H9 (cell line): Measurements from ENCODE around the gene MITF. TPM values are rescaled to one million over a fixed set of nuclear protein-coding genes. Genes with fewer than 3 reads are reported as not detected.

Experiments
- DNase-seq: peaks from one replicate; pipeline ENCODE4 v3.0.0-alpha.2; 2017
- H2AFZ ChIP-seq: one replicate; pipeline ENCODE4 v1.6.1; 2013; ENCODE audit warnings: mild to moderate bottlenecking, low read length, control low read depth, moderate library complexity
- H2AK5ac ChIP-seq: 2 replicates; pipeline ENCODE4 v1.6.1; 2013; ENCODE audit warnings: low read length, control low read depth, mixed read lengths; ENCODE audit not compliant: insufficient read length
- H2BK120ac ChIP-seq: one replicate; pipeline ENCODE4 v1.6.1; 2013; ENCODE audit warnings: low read depth, mild to moderate bottlenecking, low read length, control low read depth, inconsistent platforms; ENCODE audit not compliant: poor library complexity, severe bottlenecking
- H2BK12ac ChIP-seq: 2 replicates; pipeline ENCODE4 v1.6.1; 2013; ENCODE audit warnings: low read length, control low read depth, mixed read lengths, low read depth; ENCODE audit not compliant: insufficient read length
- H2BK15ac ChIP-seq: 2 replicates; pipeline ENCODE4 v1.6.1; 2013; ENCODE audit warnings: low read depth, low read length, control low read depth
- H2BK20ac ChIP-seq: one replicate; pipeline ENCODE4 v1.6.1; 2013; ENCODE audit warnings: low read depth, mild to moderate bottlenecking, low read length, control low read depth, inconsistent platforms; ENCODE audit not compliant: poor library complexity, severe bottlenecking
- H2BK5ac ChIP-seq: 2 replicates; pipeline ENCODE4 v1.6.1; 2013; ENCODE audit warnings: low read length, control low read depth, mixed read lengths; ENCODE audit not compliant: insufficient read length
- H3K14ac ChIP-seq: 2 replicates; pipeline ENCODE4 v1.6.1; 2013; ENCODE audit warnings: low read length, control low read depth; ENCODE audit not compliant: insufficient read depth
- H3K18ac ChIP-seq: 2 replicates; pipeline ENCODE4 v1.6.1; 2013; ENCODE audit warnings: low read depth, mild to moderate bottlenecking, mixed read lengths, low read length, control low read depth; ENCODE audit not compliant: insufficient read length
- H3K23ac ChIP-seq: 2 replicates; pipeline ENCODE4 v1.6.1; 2013; ENCODE audit warnings: low read length, control low read depth, mixed read lengths, low read depth; ENCODE audit not compliant: insufficient read length
- H3K23me2 ChIP-seq: 2 replicates; pipeline ENCODE4 v1.6.1; 2013; ENCODE audit warnings: low read depth, mild to moderate bottlenecking, mixed read lengths, low read length, control low read depth; ENCODE audit not compliant: insufficient read length, poor library complexity, severe bottlenecking
- H3K27ac ChIP-seq: 2 replicates; pipeline ENCODE4 v1.5.1; 2013; ENCODE audit warnings: low read length, control low read depth, mixed read lengths, low read depth; ENCODE audit not compliant: insufficient read length
- H3K27me3 ChIP-seq: 2 replicates; pipeline ENCODE4 v1.6.1; 2013; ENCODE audit warnings: low read length, control low read depth, inconsistent platforms; ENCODE audit not compliant: insufficient read depth
- H3K4ac ChIP-seq: 2 replicates; pipeline ENCODE4 v1.6.1; 2013; ENCODE audit warnings: low read depth, mild to moderate bottlenecking, control low read depth, inconsistent platforms, low read length, moderate library complexity
- H3K4me1 ChIP-seq: 2 replicates; pipeline ENCODE4 v1.6.1; 2013; ENCODE audit warnings: low read length, control low read depth, inconsistent platforms; ENCODE audit not compliant: insufficient read depth
- H3K4me2 ChIP-seq: 2 replicates; pipeline ENCODE4 v1.6.1; 2013; ENCODE audit warnings: low read length, control low read depth, mixed read lengths; ENCODE audit not compliant: insufficient read length, insufficient read depth
- H3K56ac ChIP-seq: 2 replicates; pipeline ENCODE4 v1.6.1; 2013; ENCODE audit warnings: low read depth, mild to moderate bottlenecking, mixed read lengths, low read length, control low read depth; ENCODE audit not compliant: insufficient read length
- H3K79me1 ChIP-seq: 2 replicates; pipeline ENCODE4 v1.6.1; 2013; ENCODE audit warnings: low read depth, mild to moderate bottlenecking, moderate library complexity, low read length, control low read depth, inconsistent platforms; ENCODE audit not compliant: insufficient read depth, poor library complexity, severe bottlenecking
- H3K79me2 ChIP-seq: 2 replicates; pipeline ENCODE4 v1.6.1; 2013; ENCODE audit warnings: low read length, control low read depth, inconsistent platforms; ENCODE audit not compliant: insufficient read depth
- H3K9ac ChIP-seq: 2 replicates; pipeline ENCODE4 v1.6.1; 2013; ENCODE audit warnings: low read length, control low read depth, mixed read lengths; ENCODE audit not compliant: insufficient read length; ENCODE audit errors: extremely low read depth
- H3K9me3 ChIP-seq: one replicate; pipeline ENCODE4 v1.6.1; 2013; ENCODE audit warnings: low read depth, low read length, inconsistent platforms; ENCODE audit not compliant: control insufficient read depth
- H3T11ph ChIP-seq: one replicate; pipeline ENCODE4 v1.6.1; 2013; ENCODE audit warnings: mild to moderate bottlenecking, low read length, control low read depth, inconsistent platforms
- H4K20me1 ChIP-seq: one replicate; pipeline ENCODE4 v1.6.1; 2013; ENCODE audit not compliant: control insufficient read depth, insufficient read length, insufficient read depth
- H4K5ac ChIP-seq: 2 replicates; pipeline ENCODE4 v1.6.1; 2013; ENCODE audit warnings: low read depth, mild to moderate bottlenecking, mixed read lengths, low read length, control low read depth; ENCODE audit not compliant: insufficient read length
- H4K8ac ChIP-seq: replicated peaks from 2 replicates; pipeline ENCODE4 v1.6.1; 2013; ENCODE audit warnings: low read length, control low read depth, mixed read lengths, low read depth; ENCODE audit not compliant: insufficient read length
- H4K91ac ChIP-seq: 2 replicates; pipeline ENCODE4 v1.6.1; 2013; ENCODE audit warnings: low read depth, mild to moderate bottlenecking, moderate library complexity, mixed read lengths, low read length, control low read depth; ENCODE audit not compliant: insufficient read length
- H3K27ac Mint-ChIP-seq, 3 experiments: 2 replicates in 2 of 3; 3 replicates in 1 of 3; pipeline ENCODE4 v1.8.0; 2020 to 2021; ENCODE audit warnings: mixed read lengths in 3 of 3, mild to moderate bottlenecking in 1 of 3, moderate library complexity in 1 of 3
- H3K27me3 Mint-ChIP-seq: 2 replicates; pipeline ENCODE4 v1.8.0; 2021; ENCODE audit warnings: low read depth, mild to moderate bottlenecking, moderate library complexity, mixed read lengths
- H3K36me3 Mint-ChIP-seq, 3 experiments: 2 replicates in 2 of 3; 3 replicates in 1 of 3; pipeline ENCODE4 v1.8.0; 2020 to 2021; ENCODE audit warnings: low read depth in 3 of 3, mixed read lengths in 3 of 3; ENCODE audit not compliant: insufficient read depth in 1 of 3
- H3K4me1 Mint-ChIP-seq, 2 experiments: 2 replicates each; pipeline ENCODE4 v1.8.0; 2020; ENCODE audit warnings: mixed read lengths in 2 of 2
- H3K4me3 Mint-ChIP-seq, 2 experiments: 2 replicates in 1 of 2; 3 replicates in 1 of 2; pipeline ENCODE4 v1.8.0; 2020 to 2021; ENCODE audit warnings: mild to moderate bottlenecking in 2 of 2, mixed read lengths in 2 of 2, moderate library complexity in 1 of 2
- H3K9me3 Mint-ChIP-seq, 2 experiments: 2 replicates in 1 of 2; 3 replicates in 1 of 2; pipeline ENCODE4 v1.8.0; 2020; ENCODE audit warnings: mild to moderate bottlenecking in 2 of 2, mixed read lengths in 2 of 2, moderate library complexity in 1 of 2
- WGBS: extraction: QIAGEN DNeasy Blood & Tissue Kit; methylation state at CpG from one replicate; pipeline ENCODE4 v1.1.7; 2013; ENCODE audit warnings: missing lambda C conversion rate, low lambda C conversion rate, mixed read lengths; ENCODE audit not compliant: insufficient read length; ENCODE audit errors: extremely low coverage; 5-methylcytosine and 5-hydroxymethylcytosine counted together
- total RNA-seq: library from RNA; stranded (reverse); gene quantifications from 2 replicates; pipeline ENCODE4 v1.2.1, GENCODE V29; 2021
- TF ChIP-seq, protein P1 (sequence below): fragments of 200-600 bp; sonication (generic); conservative IDR thresholded peaks from 3 replicates; pipeline ENCODE4 v1.8.0; 2021; ENCODE audit warnings: antibody characterized with exemption, mild to moderate bottlenecking

The MITF gene
- total RNA-seq, 1 experiment from 2014 or later = 0.81 TPM

- WGBS = no CpG with 5 or more reads among the region's 5 CpGs
- Histone ChIP-seq H2BK20ac (no peak overlapping the region), H3K9ac (no peak overlapping the region), H4K20me1 (no peaks in the 10 kb centered on the region), H2BK15ac (no peak overlapping the region), H3K23ac (no peak overlapping the region), H2BK12ac (no peak overlapping the region), H3K4me2 (no peak overlapping the region), H3K18ac (no peak overlapping the region), H3K27me3 (no peaks in the 10 kb centered on the region), H3T11ph (no peak overlapping the region), H3K4ac (no peak overlapping the region), H3K56ac (no peak overlapping the region), H3K79me1 (no peaks in the 10 kb centered on the region), H4K5ac (no peak overlapping the region), H4K91ac (no peak overlapping the region), H2AFZ (no peak overlapping the region), H2BK120ac (no peak overlapping the region), H4K8ac (no peak overlapping the region), H3K4me1 (no peaks in the 10 kb centered on the region; the same call in 1 of the 2 replicates), H3K27ac (no peak overlapping the region), H3K9me3 (no peaks in the 10 kb centered on the region), H3K79me2 (no peaks in the 10 kb centered on the region), H2AK5ac (no peak overlapping the region), H2BK5ac (no peak overlapping the region), H3K23me2 (no peaks in the 10 kb centered on the region), H3K14ac (no peak overlapping the region)
- H3K4me3 Mint-ChIP-seq = no peak overlapping the region
- H3K9me3 Mint-ChIP-seq = no peaks in the 10 kb centered on the region
- H3K27me3 Mint-ChIP-seq = no peaks in the 10 kb centered on the region
- DNase-seq = no peak
- no peaks in the 10 kb centered on the region for H3K4me1 Mint-ChIP-seq
- H3K27ac Mint-ChIP-seq = no peak overlapping the region
- TF ChIP-seq, protein P1, sequence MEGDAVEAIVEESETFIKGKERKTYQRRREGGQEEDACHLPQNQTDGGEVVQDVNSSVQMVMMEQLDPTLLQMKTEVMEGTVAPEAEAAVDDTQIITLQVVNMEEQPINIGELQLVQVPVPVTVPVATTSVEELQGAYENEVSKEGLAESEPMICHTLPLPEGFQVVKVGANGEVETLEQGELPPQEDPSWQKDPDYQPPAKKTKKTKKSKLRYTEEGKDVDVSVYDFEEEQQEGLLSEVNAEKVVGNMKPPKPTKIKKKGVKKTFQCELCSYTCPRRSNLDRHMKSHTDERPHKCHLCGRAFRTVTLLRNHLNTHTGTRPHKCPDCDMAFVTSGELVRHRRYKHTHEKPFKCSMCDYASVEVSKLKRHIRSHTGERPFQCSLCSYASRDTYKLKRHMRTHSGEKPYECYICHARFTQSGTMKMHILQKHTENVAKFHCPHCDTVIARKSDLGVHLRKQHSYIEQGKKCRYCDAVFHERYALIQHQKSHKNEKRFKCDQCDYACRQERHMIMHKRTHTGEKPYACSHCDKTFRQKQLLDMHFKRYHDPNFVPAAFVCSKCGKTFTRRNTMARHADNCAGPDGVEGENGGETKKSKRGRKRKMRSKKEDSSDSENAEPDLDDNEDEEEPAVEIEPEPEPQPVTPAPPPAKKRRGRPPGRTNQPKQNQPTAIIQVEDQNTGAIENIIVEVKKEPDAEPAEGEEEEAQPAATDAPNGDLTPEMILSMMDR = no peak
- no peaks in the 10 kb centered on the region for H3K36me3 Mint-ChIP-seq
Observed at GRCh38 chr3:69970827-69971226, 231.6 kb downstream of the MITF start.
